GM10266 (cell line): ENCODE measurements around the gene CENPC.

ENCODE experiments used
- DNase-seq: peaks from one replicate; pipeline ENCODE4 v3.0.0; 2012; ENCODE audit errors: extremely low spot score
- CTCF ChIP-seq: IDR thresholded peaks from 2 replicates; pipeline ENCODE4 v1.5.1; 2012; ENCODE audit warnings: mild to moderate bottlenecking, low read depth; ENCODE audit not compliant: control insufficient read depth, insufficient read depth; ENCODE audit errors: missing control alignments

The CENPC gene

GRCh38 chr4:67550451-67550850 lies 5.1 kb upstream of the CENPC start:
- no peak for TF ChIP-seq CTCF
- DNase-seq, result no peak

- DNase-seq, result peak; percentile 29
- TF ChIP-seq CTCF, result peak; percentile 77
Observed at GRCh38 chr4:67549123-67549522, 3.8 kb upstream of the CENPC start.

- DNase-seq, result no peak
- peak; percentile 6 for TF ChIP-seq CTCF
Observed at GRCh38 chr4:67546971-67547370, 1.7 kb upstream of the CENPC start.

- no peak for TF ChIP-seq CTCF
- DNase-seq, result no peak
Observed at GRCh38 chr4:67546004-67546356, 677 bp upstream of the CENPC start.

GRCh38 chr4:67542076-67542475 lies 3.2 kb downstream of the CENPC start:
- TF ChIP-seq CTCF, result no peak
- DNase-seq, result no peak

- no peak for TF ChIP-seq CTCF
- no peak for DNase-seq
Observed at GRCh38 chr4:67539830-67540229, 5.5 kb downstream of the CENPC start.

GRCh38 chr4:67535280-67535840 lies 9.9 kb downstream of the CENPC start:
- no peak for DNase-seq
- no peak for TF ChIP-seq CTCF
